DOHH2 (cell line): ENCODE results near the gene CMTM3.

Experiments
- EZH2phosphoT487 ChIP-seq: fragments of 200-600 bp; sonication (generic); IDR thresholded peaks from 2 replicates; pipeline ENCODE4 v1.6.1; 2017; ENCODE audit warnings: borderline replicate concordance, mild to moderate bottlenecking, antibody characterized with exemption, low read length, moderate library complexity, mixed read lengths
- TF ChIP-seq, protein P1 (sequence below): fragments of 200-600 bp; sonication (generic); IDR thresholded peaks from one replicate; pipeline ENCODE4 v1.5.1; 2014; ENCODE audit warnings: antibody characterized with exemption, mild to moderate bottlenecking, low read depth, low read length; ENCODE audit not compliant: poor library complexity, severe bottlenecking

DNA sequence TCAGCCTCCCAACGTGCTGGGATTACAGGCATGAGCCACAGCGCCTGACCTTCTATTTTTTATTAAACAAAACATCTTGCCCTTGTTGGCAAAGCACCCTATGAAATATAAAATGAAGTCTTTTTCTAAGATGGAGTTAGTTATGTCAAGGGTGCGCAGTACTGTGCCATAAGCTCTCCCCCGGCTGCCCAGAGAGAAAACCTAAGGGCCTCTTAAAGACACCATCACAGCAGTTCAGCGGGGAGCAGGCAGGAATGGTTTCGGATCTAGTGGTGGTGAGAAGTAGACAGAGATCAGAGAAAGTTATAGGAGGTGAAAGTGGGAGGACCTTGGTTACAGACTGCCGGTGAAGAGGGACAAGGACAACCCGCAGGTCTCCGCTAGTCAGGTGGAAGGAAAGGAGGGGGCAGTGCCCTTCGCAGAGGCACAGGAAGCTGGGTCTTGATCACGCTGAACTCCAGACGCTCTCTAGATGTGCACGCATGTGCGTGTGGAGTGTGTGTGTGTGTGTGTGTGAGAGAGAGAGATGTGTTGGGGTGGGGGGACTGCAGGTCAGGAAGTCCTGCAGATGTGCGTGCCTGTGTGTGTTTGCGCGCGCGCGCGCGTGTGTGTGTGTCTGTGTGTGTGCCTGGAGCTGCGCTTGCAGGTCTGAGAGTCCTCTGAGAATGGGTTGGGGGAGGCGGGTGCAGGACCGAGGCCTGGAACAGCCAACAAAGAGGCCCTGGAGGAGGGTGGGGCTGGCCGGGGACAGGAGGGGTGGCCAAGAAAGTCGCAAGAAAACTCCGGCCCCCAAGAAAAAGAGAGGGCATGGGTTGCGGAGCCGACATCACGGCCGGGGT, 748 bp upstream of the CMTM3 start:
- TF ChIP-seq, protein P1, sequence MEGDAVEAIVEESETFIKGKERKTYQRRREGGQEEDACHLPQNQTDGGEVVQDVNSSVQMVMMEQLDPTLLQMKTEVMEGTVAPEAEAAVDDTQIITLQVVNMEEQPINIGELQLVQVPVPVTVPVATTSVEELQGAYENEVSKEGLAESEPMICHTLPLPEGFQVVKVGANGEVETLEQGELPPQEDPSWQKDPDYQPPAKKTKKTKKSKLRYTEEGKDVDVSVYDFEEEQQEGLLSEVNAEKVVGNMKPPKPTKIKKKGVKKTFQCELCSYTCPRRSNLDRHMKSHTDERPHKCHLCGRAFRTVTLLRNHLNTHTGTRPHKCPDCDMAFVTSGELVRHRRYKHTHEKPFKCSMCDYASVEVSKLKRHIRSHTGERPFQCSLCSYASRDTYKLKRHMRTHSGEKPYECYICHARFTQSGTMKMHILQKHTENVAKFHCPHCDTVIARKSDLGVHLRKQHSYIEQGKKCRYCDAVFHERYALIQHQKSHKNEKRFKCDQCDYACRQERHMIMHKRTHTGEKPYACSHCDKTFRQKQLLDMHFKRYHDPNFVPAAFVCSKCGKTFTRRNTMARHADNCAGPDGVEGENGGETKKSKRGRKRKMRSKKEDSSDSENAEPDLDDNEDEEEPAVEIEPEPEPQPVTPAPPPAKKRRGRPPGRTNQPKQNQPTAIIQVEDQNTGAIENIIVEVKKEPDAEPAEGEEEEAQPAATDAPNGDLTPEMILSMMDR: no peak
- TF ChIP-seq EZH2phosphoT487: no peak
